ENCODE data around the gene RPS29. TPM values are rescaled to one million over a fixed set of nuclear protein-coding genes. Genes with fewer than 3 reads are reported as not detected.

Gene RPS29
- total and polyA plus RNA-seq, 10 of the 15 experiments (the other 5 are each of a cell fraction or from before 2014, with no cell fraction given), result 2,685 to 10,815 (median 4,359) TPM

- TF ChIP-seq, protein P1, sequence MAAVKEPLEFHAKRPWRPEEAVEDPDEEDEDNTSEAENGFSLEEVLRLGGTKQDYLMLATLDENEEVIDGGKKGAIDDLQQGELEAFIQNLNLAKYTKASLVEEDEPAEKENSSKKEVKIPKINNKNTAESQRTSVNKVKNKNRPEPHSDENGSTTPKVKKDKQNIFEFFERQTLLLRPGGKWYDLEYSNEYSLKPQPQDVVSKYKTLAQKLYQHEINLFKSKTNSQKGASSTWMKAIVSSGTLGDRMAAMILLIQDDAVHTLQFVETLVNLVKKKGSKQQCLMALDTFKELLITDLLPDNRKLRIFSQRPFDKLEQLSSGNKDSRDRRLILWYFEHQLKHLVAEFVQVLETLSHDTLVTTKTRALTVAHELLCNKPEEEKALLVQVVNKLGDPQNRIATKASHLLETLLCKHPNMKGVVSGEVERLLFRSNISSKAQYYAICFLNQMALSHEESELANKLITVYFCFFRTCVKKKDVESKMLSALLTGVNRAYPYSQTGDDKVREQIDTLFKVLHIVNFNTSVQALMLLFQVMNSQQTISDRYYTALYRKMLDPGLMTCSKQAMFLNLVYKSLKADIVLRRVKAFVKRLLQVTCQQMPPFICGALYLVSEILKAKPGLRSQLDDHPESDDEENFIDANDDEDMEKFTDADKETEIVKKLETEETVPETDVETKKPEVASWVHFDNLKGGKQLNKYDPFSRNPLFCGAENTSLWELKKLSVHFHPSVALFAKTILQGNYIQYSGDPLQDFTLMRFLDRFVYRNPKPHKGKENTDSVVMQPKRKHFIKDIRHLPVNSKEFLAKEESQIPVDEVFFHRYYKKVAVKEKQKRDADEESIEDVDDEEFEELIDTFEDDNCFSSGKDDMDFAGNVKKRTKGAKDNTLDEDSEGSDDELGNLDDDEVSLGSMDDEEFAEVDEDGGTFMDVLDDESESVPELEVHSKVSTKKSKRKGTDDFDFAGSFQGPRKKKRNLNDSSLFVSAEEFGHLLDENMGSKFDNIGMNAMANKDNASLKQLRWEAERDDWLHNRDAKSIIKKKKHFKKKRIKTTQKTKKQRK (IDR thresholded peaks at IDR 0.05; ENCODE audit: low read depth, low read length), result no peak
- TF ChIP-seq SPI1 (IDR thresholded peaks at IDR 0.05; ENCODE audit: borderline replicate concordance, insufficient read depth, low read depth, low read length), result no peak
Measured at GRCh38 chr14:49569281-49569680, 16.9 kb downstream of the RPS29 start (continued).

DNA sequence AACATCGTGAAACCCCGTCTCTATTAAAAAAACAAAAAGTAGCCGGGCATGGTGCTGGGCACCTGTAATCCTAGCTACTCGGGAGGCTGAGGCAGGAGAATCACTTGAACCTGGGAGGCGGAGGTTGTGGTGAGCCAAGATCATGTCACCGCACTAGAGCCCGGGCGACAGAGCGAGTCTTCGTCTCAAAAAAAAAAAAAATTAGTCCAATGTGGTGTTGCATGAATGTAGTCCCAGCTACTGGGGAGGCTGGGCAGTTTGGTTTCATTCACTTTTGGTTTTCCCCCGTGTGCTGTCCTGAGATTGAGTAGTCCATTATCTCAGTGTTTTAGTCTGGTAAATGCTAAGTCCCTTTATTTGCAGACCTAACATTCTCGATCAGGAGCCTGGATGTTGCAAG lies 19.5 kb downstream of the RPS29 start:
- RAD21 ChIA-PET (ENCODE audit: unreplicated experiment), result no interaction called here
- POLR2A ChIA-PET, result no interaction called here
- intact Hi-C loops (cut with micrococcal nuclease; ENCODE audit: unreplicated experiment) (no loop called here), in situ Hi-C loops (cut with MboI) (no loop called here)
- Histone ChIP-seq H3K9ac (ENCODE audit: control insufficient read depth, insufficient read depth, low read length) (no peak overlapping the region), H4K20me1 (ENCODE audit: control insufficient read depth, insufficient read depth) (no peaks in the 10 kb centered on the region), H2AFZ (ENCODE audit: control insufficient read depth, low read depth, low read length) (no peak overlapping the region), H3K4me1 (ENCODE audit: control insufficient read depth, insufficient read depth, low read length) (no peaks in the 10 kb centered on the region), H3K4me3 (no peak overlapping the region), H3K27me3 (replicated peaks in 1 of 2; ENCODE audit: control insufficient read depth in 2 of 2, insufficient read depth in 2 of 2, low read length in 1 of 2) (no peaks in the 10 kb centered on the region), H3K36me3 (ENCODE audit: control insufficient read depth in 2 of 2, insufficient read depth in 2 of 2, low read length in 1 of 2) (no peaks in the 10 kb centered on the region), H3K4me2 (ENCODE audit: control insufficient read depth, insufficient read depth) (no peak overlapping the region), H3K9me3 (replicated peaks; ENCODE audit: control insufficient read depth, insufficient read depth, low read length) (no peaks in the 10 kb centered on the region; the same call in 2 of the 3 replicates), H3K79me2 (ENCODE audit: control insufficient read depth, insufficient read depth, low read length) (no peaks in the 10 kb centered on the region), H3K27ac (ENCODE audit: control insufficient read depth, insufficient read depth) (no peak overlapping the region)
- SMC1A ChIA-PET (ENCODE audit: uncharacterized antibody, unreplicated experiment), result no interaction called here
- DNase-seq (ENCODE audit: low read depth, low spot score) (no peak), ATAC-seq (no peak), FAIRE-seq (no peak)
- no peak for TF ChIP-seq SMAD5 (IDR thresholded peaks at IDR 0.05; ENCODE audit: low read depth)
- CTCF ChIA-PET, result no interaction called here
- no TSS peak for BruUV-seq (replicated peaks)
- 80% methylated on average over 12 of the region's 12 CpGs for WGBS (ENCODE audit: insufficient coverage, insufficient replicate concordance, low lambda C conversion rate, missing lambda C conversion rate)

Data from GM12878 (cell line).